NT2/D1 (cell line): ENCODE measurements around the gene CNDP1.
A peak's percentile ranks its signal among the peaks of the same experiment; 100 is the strongest.

Experiments
- DNase-seq: peaks from one replicate; pipeline ENCODE4 v3.0.0-alpha.2; 2011; ENCODE audit warnings: low read depth, low spot score
- H3K27me3 ChIP-seq: 2 replicates; pipeline ENCODE4 v1.6.0; 2011; ENCODE audit warnings: mild to moderate bottlenecking; ENCODE audit not compliant: insufficient read length, insufficient read depth
- H3K36me3 ChIP-seq: 2 replicates; pipeline ENCODE4 v1.6.1; 2011; ENCODE audit warnings: mild to moderate bottlenecking, low read length, mixed read lengths; ENCODE audit not compliant: insufficient read depth, insufficient read length
- H3K4me1 ChIP-seq: 2 replicates; pipeline ENCODE4 v1.5.1; 2011; ENCODE audit not compliant: insufficient read depth, insufficient read length
- H3K4me3 ChIP-seq: 2 replicates; pipeline ENCODE4 v1.5.1; 2011; ENCODE audit warnings: low read depth; ENCODE audit not compliant: insufficient read length
- H3K9ac ChIP-seq: 2 replicates; pipeline ENCODE4 v1.6.0; 2011; ENCODE audit warnings: low read depth; ENCODE audit not compliant: insufficient read length
- H3K9me3 ChIP-seq: 2 replicates; pipeline ENCODE4 v1.5.1; 2011; ENCODE audit warnings: mild to moderate bottlenecking, low read length; ENCODE audit not compliant: insufficient read depth
- SUZ12 ChIP-seq: IDR thresholded peaks from 2 replicates; pipeline ENCODE4 v1.6.1; 2011; ENCODE audit not compliant: insufficient read length, insufficient read depth; ENCODE audit errors: extremely low read depth
- YY1 ChIP-seq: IDR thresholded peaks from 2 replicates; pipeline ENCODE4 v1.6.1; 2011; ENCODE audit not compliant: insufficient read length, insufficient read depth
- ZNF274 ChIP-seq: IDR thresholded peaks from 2 replicates; pipeline ENCODE4 v1.6.1; 2011; ENCODE audit warnings: mild to moderate bottlenecking, low read depth, low read length

CNDP1 gene, protein sequence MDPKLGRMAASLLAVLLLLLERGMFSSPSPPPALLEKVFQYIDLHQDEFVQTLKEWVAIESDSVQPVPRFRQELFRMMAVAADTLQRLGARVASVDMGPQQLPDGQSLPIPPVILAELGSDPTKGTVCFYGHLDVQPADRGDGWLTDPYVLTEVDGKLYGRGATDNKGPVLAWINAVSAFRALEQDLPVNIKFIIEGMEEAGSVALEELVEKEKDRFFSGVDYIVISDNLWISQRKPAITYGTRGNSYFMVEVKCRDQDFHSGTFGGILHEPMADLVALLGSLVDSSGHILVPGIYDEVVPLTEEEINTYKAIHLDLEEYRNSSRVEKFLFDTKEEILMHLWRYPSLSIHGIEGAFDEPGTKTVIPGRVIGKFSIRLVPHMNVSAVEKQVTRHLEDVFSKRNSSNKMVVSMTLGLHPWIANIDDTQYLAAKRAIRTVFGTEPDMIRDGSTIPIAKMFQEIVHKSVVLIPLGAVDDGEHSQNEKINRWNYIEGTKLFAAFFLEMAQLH

DNA sequence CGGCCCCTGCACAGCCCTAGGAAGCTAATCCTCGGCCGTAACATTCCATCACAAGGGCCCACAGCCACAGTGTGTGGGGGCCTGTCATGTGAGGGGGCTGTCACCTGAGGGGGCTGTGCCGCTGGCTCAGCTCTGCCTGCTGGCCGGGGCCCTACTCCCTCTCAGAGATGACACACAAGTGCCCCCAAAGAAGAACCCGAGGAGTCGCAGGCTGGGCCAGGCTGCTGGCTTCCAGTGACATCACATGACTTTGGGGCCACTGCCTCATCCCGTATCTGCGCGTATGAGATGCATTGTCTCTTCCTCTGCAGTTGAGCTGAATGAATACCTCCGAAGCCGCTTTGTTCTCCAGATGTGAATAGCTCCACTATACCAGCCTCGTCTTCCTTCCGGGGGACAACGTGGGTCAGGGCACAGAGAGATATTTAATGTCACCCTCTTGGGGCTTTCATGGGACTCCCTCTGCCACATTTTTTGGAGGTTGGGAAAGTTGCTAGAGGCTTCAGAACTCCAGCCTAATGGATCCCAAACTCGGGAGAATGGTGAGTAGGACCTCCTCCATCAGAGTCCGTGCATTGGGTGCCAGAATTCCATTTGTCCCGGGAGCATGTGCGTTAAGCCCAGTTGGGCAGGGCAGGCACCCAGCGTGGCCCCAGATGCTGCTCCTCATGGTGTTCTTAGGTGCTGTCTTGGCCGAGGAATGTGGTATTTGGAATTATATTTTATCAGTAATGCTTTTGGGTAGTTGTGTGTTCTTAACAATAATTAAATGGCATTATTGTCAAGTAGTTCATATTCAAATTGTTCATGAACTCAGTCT, at the start of gene CNDP1:
Gene CNDP1 (plus strand): TSS at position 351 of the 820 bp plus-strand sequence. CDS start 168 bp downstream, at position 519.
- no peak for DNase-seq
- Histone ChIP-seq H3K4me1 (peaks cover 3% of the 10 kb centered on the region), H3K27me3 (no peaks in the 10 kb centered on the region), H3K36me3 (no peaks in the 10 kb centered on the region), H3K4me3 (no peak within 1 kb of the TSS), H3K9me3 (no peaks in the 10 kb centered on the region), H3K9ac (no peak within 1 kb of the TSS)
- no peak for TF ChIP-seq SUZ12
- TF ChIP-seq ZNF274: no peak
- no peak for TF ChIP-seq YY1

DNA sequence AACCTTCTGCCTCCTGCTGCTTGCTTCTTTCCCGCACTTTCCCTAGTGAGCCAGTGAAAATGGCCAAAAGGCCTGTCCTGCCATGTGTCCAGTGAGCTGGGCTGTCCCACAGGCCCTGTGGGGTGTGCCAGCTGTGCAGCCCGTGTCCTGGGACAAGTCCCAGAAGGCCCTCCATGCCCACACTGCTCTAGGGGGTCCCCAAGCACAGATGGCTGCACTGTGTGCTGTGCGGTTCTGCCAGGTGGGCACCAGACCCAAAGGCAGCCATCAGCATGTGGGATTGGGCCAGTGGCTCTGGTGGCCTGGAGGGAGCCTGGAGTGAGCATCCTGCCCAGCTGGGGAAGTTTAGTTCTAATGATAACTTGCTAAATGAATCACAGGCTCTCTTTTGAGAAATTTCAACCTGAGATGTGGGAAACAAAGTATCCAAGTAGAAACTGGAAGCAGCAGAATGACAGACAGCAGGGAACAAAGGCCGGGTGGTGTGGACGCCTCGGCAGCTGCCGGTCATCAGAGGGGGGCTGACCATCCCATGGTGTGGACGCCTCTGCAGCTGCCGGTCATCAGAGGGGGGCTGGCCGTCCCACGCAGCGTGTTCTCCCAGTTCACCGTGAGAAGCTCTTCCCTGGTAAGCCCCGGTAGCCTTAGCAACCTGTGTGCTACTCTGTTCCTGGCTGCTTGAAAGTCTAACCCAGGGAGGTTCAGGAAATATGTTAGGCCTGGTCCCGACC, 48.0 kb upstream of the CNDP1 start:
- TF ChIP-seq SUZ12 (no peak), ZNF274 (no peak), YY1 (no peak)
- Histone ChIP-seq H3K4me1 (no peaks in the 10 kb centered on the region), H3K4me3 (no peak overlapping the region), H3K36me3 (no peaks in the 10 kb centered on the region), H3K9me3 (no peaks in the 10 kb centered on the region), H3K9ac (no peak overlapping the region), H3K27me3 (no peaks in the 10 kb centered on the region)
- no peak for DNase-seq

GRCh38 chr18:74488354-74488753, 45.9 kb upstream of the CNDP1 start:
- H3K4me3 ChIP-seq: no peak overlapping the region
- TF ChIP-seq SUZ12: no peak
- TF ChIP-seq ZNF274: no peak
- no peak for TF ChIP-seq YY1
- DNase-seq: no peak
- H3K27me3 ChIP-seq: no peaks in the 10 kb centered on the region
- H3K4me1 ChIP-seq: no peaks in the 10 kb centered on the region
- H3K36me3 ChIP-seq: no peaks in the 10 kb centered on the region
- H3K9ac ChIP-seq: no peak overlapping the region
- peaks cover 3% of the 10 kb centered on the region; the same call in 1 of the 2 replicates for H3K9me3 ChIP-seq

- Histone ChIP-seq H3K9ac (no peak overlapping the region), H3K36me3 (no peaks in the 10 kb centered on the region), H3K4me1 (no peaks in the 10 kb centered on the region), H3K9me3 (peaks cover 3% of the 10 kb centered on the region; the same call in 1 of the 2 replicates), H3K4me3 (no peak overlapping the region), H3K27me3 (no peaks in the 10 kb centered on the region)
- TF ChIP-seq SUZ12 (no peak), ZNF274 (no peak), YY1 (no peak)
- no peak for DNase-seq
These were observed 45.4 kb upstream of the CNDP1 start for GRCh38 chr18:74488864-74489263.

DNA sequence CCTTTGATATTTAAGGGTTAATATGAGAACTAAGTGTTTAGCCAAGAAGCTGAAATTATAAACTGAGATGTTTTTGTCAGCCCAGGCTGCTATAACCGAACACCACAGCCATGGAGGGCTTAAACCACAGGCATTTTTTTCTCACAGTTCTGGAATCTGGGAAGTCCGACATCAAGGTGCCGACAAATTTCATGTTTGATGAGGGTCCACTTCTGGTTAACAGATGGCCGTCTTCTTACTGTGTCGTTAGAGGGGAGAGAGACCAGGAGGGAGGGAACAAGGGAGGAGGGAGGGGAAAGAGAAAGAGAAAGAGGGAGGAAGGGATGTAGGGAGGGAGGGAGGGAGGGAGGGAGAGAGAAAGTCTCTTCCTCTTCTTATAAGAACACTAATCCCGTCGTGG, 44.6 kb upstream of the CNDP1 start:
- Histone ChIP-seq H3K4me3 (no peak overlapping the region), H3K9me3 (peaks cover 3% of the 10 kb centered on the region; the same call in 1 of the 2 replicates), H3K27me3 (no peaks in the 10 kb centered on the region), H3K36me3 (no peaks in the 10 kb centered on the region), H3K4me1 (no peaks in the 10 kb centered on the region), H3K9ac (no peak overlapping the region)
- DNase-seq: no peak
- TF ChIP-seq SUZ12: no peak
- no peak for TF ChIP-seq ZNF274
- no peak for TF ChIP-seq YY1

GRCh38 chr18:74492259-74492658, 42.0 kb upstream of the CNDP1 start:
- Histone ChIP-seq H3K9ac (no peak overlapping the region), H3K36me3 (peaks cover 1% of the 10 kb centered on the region), H3K27me3 (no peaks in the 10 kb centered on the region), H3K4me3 (no peak overlapping the region), H3K4me1 (peaks cover 2% of the 10 kb centered on the region), H3K9me3 (peaks cover 3% of the 10 kb centered on the region; the same call in 1 of the 2 replicates)
- no peak for TF ChIP-seq YY1
- TF ChIP-seq ZNF274: no peak
- TF ChIP-seq SUZ12: no peak
- DNase-seq: no peak

GRCh38 chr18:74493689-74494088, 40.6 kb upstream of the CNDP1 start:
- no peak overlapping the region for H3K4me3 ChIP-seq
- peak overlapping the region; percentile 6 for H3K9ac ChIP-seq
- peaks cover 3% of the 10 kb centered on the region; the same call in 1 of the 2 replicates for H3K9me3 ChIP-seq
- H3K27me3 ChIP-seq: no peaks in the 10 kb centered on the region
- peaks cover 14% of the 10 kb centered on the region for H3K36me3 ChIP-seq
- DNase-seq: no peak
- H3K4me1 ChIP-seq: peaks cover 2% of the 10 kb centered on the region
- TF ChIP-seq ZNF274 (no peak), YY1 (no peak), SUZ12 (no peak)
